Hypothalamus (tissue), 51 donors: ENCODE results near the gene C14orf93.

Experiments
- DNase-seq, 51 donors: peaks; one replicate each; lab custom pipeline; 2025; lab: John Stamatoyannopoulos, UW

C14orf93 gene

GRCh38 chr14:22996768-22997654, 12.9 kb downstream of the C14orf93 start:
- no peak for DNase-seq

- no peak for DNase-seq
Observed at GRCh38 chr14:22995889-22996625, 13.9 kb downstream of the C14orf93 start.

GRCh38 chr14:22994762-22995275, 15.1 kb downstream of the C14orf93 start:
- peak in 10 of 51 donors; percentile 6 to 45 (median 14) for DNase-seq

- no peak for DNase-seq
Observed at GRCh38 chr14:22993517-22993916, 16.4 kb downstream of the C14orf93 start.

- no peak for DNase-seq
Observed at GRCh38 chr14:22991852-22992251, 18.1 kb downstream of the C14orf93 start.

- no peak for DNase-seq
Observed at GRCh38 chr14:22987291-22987690, 22.7 kb downstream of the C14orf93 start.

- peak in 49 of 51 donors; percentile 16 to 98 (median 74) for DNase-seq
Observed at GRCh38 chr14:22986508-22987054, 23.4 kb downstream of the C14orf93 start.

- DNase-seq, result no peak
Observed at GRCh38 chr14:22985894-22986507, 23.9 kb downstream of the C14orf93 start.

- no peak for DNase-seq
Observed at GRCh38 chr14:22984959-22985658, 24.8 kb downstream of the C14orf93 start.

GRCh38 chr14:22982477-22983245, 27.3 kb downstream of the C14orf93 start, which contains the start of gene AJUBA:
AJUBA (minus strand) TSS chr14:22982551; CDS start chr14:22982266, 285 bp downstream.
- peak in 35 of 51 donors; percentile 6 to 68 (median 40) for DNase-seq

- no peak for DNase-seq
Observed at GRCh38 chr14:22981876-22982476, 28.0 kb downstream of the C14orf93 start.

- no peak for DNase-seq
Observed at GRCh38 chr14:22981090-22981875, 28.7 kb downstream of the C14orf93 start.

GRCh38 chr14:22980672-22981089, 29.3 kb downstream of the C14orf93 start:
- peak in 1 of 51 donors; percentile 5 for DNase-seq

GRCh38 chr14:22979748-22980392, 30.1 kb downstream of the C14orf93 start:
- DNase-seq, result no peak

GRCh38 chr14:22978981-22979671, 30.8 kb downstream of the C14orf93 start:
- no peak for DNase-seq

- DNase-seq, result no peak
Observed at GRCh38 chr14:22978487-22978837, 31.5 kb downstream of the C14orf93 start.
